DOHH2 (cell line): ENCODE results near the gene CEMIP2.

Experiments
- CTCF ChIP-seq: fragments of 200-600 bp; sonication (generic); IDR thresholded peaks from one replicate; pipeline ENCODE4 v1.5.1; 2014; ENCODE audit warnings: antibody characterized with exemption, mild to moderate bottlenecking, low read depth, low read length; ENCODE audit not compliant: poor library complexity, severe bottlenecking
- EZH2phosphoT487 ChIP-seq: fragments of 200-600 bp; sonication (generic); IDR thresholded peaks from 2 replicates; pipeline ENCODE4 v1.6.1; 2017; ENCODE audit warnings: borderline replicate concordance, mild to moderate bottlenecking, antibody characterized with exemption, low read length, moderate library complexity, mixed read lengths

GRCh38 chr9:71774920-71775319 lies 6.6 kb upstream of the CEMIP2 start:
- TF ChIP-seq CTCF (no peak), EZH2phosphoT487 (no peak)
